CD4-positive, alpha-beta T cell treated with Interleukin-17A for 1 hour (primary cell): ENCODE data around the gene PIK3CG.
"Not testable (repeated sequence)": the region's sequence is repeated elsewhere in the genome, so short reads cannot be mapped to it uniquely, and the experiment has no call there.

Source experiments
- DNase-seq: peaks from one replicate; pipeline ENCODE4 v3.0.0-alpha.2; 2020

PIK3CG gene

DNA sequence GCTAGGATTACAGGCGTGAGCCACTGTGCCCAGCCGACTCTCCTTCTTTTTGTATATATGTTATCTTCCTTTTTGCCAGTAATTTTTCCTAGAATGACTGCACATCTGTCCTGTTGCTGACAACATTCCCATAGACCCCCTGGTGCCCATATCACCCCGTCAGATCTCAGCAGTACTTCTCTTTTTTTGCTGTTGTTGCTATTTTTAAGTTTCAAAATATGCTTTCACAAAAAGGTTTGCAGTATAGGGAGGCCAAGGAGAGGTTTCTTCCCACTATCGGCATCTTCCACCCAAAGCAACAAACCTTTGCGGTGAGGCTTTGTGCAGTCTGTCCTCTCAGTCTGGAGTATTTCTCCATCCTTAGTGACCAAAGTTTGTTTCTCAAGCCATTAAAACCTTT lies 23.1 kb downstream of the PIK3CG start:
- no peak for DNase-seq

DNA sequence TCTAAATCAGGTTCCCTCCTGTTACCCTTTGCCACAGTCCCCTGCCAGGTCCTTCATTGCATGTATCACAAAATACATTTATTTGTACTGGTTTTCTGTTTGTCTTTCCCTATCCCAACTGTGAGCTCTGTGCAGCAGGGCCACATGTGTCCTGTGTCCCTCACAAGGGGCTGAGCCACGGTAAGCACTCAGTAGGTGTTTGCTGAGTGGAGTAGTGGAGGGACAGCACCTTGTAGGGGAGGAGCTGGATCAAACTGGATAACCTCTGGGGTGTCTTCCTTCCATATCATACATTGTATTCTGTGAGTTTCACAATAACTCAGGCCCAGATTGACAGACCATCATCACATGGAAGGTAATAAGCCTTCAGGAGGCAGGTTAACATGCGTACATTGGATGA lies 25.9 kb downstream of the PIK3CG start:
- DNase-seq = no peak

DNA sequence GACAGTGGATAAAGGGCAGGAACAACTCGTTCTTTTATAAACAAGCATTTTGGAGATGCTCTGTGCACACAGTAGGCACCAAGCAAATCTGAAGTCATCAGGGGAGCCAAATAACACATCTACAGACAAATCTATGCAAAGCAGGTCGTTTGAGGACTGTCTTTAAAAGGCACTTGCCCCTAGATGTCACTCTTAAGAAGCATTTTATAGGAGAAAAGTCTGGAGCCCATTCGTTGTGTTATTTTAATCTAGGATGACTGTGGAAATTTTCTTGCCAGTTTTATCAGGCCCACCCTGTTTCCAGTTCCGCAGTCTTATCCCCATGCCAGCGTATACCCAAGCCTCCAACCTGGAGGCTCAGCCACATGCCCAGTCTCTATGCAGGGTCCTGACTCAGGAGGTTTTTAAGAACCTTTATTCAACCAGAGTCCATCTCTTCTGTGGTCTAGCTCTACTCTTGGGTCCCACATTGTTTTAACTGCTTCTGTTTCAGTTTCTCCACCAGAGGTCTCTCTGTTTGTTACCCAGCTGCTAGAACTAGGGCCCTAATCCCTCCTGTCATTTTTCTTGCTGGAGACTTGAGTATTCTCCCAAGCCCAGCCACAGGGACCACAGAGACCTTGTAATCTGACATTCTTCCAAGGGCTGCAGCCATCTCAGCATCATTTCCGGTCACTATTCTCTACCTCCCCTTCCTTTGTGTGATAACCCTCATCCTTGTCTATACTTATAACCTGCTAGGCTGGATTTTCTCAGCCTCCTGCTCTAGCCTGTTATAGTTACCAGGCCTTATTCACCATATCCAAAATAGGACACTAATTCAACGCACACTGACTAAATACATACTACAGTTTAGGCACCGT lies 26.7 kb downstream of the PIK3CG start:
- DNase-seq = no peak

DNA sequence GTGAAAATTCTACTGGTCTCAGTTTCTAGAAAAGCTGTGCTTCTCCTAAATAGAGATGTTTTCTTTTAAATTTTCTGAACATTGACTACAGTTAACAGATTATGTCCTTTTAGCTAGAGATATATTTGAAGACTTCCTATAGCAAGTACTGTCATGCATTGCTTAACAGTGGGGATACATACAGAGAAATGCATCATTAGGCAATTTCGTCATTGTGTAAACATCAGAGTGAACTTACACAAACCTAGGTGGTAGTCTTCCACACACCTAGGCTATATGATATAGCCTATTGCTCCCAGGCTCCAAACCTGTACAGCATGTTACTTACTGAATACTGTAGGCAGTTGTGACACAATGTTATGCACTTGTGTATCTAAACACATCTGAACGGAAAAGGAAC lies 28.5 kb downstream of the PIK3CG start:
- no peak for DNase-seq

DNA sequence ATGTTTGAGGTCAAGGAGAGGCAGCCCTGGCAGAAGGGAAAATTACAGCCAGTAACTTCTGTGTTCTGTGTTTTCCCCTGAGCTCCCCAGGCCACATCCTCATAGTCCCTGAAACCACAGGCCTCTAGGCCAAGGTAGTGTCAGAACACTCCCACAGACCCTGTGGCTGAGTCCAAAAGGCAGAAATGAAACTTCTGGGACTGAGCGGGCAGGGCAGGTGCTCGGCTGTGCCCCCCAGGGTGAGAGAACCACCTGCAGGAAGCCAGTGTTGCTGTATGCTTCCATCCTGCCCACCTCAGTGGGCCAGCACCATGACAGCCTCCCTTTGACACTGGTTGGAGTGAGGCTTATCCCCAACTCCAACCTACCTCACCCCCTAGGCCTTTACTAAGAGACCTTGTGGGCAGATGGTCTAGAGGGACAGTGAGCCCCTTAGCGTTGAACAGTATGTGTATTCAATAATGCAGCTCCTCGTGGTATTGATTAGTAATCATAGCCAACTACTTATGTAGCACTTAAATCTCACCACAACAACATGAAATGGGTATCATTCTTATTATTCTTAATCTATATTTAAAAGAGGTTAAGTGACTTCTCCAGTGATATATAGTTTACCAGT lies 30.3 kb downstream of the PIK3CG start:
- no peak for DNase-seq

DNA sequence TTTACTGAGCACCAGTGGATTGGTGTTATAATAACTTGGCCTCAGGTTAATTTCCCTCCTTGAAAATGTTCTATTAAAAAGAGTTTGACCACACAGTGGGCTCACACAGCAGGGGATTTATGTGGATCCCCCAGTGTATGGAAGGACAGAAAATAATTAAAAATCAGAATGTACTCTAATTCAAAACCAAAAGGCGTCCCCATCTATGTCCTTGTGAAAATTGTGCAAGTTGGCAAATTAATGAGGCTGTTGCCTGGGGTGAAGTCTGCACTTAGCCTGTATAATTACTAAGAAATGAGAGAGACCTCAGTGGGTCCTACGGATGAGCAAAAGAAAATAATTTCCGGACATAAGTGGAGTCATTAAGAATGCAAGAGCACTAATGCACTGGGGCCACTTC lies 31.1 kb downstream of the PIK3CG start:
- DNase-seq = no peak

DNA sequence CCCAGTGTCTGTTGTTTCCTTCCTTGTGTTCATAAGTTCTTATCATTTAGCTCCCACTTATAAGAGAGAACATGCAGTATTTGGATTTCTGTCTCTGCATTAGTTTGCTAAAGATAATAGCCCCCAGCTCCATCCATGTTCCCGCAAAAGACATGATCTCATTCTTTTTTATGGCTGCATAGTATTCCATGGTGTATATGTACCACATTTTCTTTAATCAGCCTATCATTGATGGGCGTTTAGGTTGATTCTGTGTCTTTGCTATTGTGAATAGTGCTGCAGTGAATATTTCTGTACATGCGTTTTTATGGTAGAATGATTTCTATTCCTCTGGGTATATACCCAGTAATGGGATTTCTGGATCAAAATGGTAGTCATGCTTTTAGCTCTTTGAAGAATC lies 32.5 kb downstream of the PIK3CG start:
- DNase-seq = not testable (repeated sequence)

DNA sequence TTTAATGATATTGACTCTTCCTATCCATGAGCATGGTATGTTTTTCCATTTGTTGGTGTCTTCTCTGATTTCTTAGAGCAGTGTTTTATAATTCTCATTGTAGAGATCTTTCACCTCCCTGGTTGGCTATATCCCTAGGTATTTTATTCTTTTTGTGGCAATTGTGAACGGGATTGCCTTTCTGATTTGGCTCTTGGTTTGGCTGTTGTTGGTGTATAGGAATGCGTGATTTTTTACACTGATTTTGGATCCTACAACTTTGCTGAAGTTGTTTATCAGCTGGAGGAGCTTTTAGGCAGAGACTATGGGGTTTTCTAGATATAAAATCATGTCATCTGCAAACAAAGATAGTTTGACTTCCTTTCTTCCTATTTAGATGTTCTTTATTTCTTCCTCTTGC lies 33.9 kb downstream of the PIK3CG start:
- not testable (repeated sequence) for DNase-seq

DNA sequence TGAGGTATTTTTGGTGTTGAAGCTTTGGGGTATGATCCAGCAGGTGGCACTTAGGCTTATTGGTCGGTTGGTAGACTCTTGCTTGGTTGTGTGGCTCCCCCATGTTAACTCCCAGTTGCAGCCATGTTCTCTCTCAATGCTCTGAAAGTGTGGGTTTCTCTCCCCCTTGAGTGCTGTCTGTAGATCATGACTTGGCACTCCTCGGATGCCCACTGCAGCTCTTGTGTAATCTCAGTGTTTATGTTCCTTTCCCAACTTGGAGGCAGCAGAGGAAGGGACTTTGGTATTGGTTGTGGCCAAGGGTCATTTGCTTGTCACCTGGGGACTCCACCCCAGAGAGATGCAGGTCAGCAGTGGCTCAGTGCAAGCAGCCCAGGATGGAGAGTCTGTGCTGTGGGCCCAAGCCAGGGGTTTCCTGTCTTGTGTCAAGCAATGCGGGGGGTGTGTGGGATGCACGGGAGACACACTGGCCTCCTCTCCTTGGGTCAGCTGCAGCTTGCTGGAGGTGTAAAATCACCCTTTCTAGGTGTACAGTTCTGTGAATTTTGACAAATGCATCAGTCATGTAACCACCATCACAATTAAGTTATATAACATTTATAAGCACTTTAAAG lies 36.9 kb downstream of the PIK3CG start:
- no peak for DNase-seq

DNA sequence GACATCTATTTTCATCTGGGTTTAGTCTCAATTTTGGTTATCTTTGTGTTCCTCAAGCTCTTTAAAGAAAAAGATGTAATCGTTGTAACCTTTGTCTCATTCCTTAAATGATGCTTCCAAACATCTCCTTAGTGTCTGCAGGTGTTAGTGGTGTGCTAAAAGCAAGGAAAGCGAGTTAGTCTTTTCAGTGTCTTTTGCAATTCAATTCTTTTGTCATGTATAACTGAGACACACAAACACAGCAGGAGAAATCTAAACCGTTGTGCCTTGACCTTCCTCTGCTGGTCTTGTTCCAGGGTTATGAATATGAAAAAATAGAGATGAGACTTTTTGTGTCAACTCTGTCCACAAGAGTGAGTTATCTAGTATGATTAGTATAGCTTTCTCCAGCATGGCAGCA lies 40.7 kb downstream of the PIK3CG start:
- no peak for DNase-seq

DNA sequence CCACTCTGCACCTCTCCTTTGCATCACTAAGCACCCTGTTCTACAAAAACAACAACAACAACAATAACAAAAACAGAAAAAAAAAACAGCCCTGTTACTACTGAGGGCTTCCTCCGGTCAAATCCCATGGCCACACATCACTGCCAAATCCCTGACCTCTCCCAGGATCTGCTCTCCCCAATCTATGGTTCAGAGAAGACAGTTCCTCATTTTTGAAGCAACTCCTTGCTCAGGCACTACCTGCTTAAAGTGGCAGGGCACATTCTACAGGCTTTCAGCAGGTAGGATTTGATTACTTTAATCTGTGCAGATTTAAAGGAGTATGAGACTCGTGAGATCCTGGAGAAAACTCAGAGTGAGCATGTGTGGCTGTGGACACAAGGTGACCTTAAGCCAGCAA lies 46.9 kb downstream of the PIK3CG start:
- no peak for DNase-seq

DNA sequence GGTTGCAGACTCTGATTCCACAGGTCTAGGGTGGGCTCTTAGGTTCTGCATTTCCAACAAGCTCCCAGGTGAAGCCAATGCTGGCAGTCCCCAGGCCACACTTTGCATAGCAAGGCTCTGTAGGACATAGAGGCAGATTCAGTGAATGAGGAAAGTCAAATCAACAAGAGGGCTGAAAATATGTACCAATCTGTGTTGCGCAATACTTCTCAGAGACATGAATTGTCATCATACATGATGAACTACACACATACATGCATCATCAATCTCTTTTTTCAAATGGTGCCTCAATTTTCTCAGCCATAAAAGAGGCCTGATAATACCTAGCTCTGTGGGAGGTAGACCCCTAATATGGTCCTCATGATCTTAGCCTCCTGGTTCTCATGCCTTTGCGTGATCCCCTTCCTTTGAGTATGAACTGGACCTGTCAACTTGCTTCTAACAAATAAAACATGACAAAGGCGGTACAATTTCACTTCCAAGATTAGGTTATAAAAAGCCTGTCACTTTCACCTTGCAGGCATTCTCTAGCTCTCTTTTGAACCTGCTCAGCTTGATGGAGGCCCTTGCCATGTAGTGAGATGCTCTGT lies 49.0 kb downstream of the PIK3CG start:
- no peak for DNase-seq

DNA sequence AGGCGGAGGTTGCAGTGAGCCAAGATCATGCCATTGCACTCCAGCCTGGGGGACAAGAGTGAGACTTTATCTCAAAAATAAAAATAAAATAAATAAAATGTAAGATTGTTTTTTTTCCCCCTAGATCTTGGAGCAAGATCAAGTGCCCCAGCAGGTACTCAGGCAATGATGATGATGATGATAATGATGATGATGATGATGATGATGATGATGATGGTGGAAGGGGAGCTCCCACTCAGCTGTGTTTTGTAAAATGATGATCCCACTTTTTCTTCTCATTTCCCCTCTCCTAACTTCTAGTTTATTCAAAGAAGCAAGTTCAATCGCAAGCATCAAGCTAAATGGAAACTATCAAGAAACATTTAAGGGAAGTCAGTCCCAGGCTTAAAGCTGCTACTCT lies 50.3 kb downstream of the PIK3CG start:
- DNase-seq = no peak

DNA sequence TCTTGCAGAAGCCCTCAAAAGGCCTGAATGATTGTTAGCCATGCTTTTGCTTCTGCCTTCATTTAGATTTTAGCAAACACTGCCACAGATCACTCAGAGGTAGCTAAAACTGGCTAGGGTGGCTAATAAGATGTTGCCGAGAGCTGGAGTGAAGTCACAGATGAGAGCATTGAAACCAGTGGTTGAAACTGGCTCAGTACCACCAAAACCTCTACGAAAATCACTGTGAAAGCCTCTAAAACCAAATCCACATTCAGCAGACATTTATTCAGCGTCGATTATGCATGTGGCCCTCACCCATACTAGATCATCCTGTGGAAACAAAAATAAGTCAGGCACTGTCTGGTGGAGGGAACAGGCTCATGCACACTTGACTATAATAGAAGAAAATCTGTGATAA lies 50.8 kb downstream of the PIK3CG start:
- no peak for DNase-seq

DNA sequence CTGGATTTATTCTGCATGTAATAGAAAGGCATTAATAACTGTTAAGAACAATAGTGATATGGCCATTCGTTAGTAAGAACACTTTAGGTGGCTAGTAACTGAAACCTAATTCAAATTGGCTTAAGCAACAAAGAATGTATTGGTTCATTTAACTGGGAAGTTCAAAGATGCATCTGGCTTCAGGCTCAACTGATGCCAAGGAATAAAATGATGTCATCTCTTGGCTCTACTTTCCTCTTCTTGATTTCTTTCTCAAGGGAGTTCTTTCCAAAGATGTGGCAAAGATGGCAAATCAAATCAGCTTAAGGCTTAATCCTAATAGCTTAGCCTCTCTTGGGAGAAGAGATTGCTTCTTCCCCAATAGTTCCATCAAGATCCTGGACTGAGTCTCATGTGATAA lies 51.6 kb downstream of the PIK3CG start:
- no peak for DNase-seq

DNA sequence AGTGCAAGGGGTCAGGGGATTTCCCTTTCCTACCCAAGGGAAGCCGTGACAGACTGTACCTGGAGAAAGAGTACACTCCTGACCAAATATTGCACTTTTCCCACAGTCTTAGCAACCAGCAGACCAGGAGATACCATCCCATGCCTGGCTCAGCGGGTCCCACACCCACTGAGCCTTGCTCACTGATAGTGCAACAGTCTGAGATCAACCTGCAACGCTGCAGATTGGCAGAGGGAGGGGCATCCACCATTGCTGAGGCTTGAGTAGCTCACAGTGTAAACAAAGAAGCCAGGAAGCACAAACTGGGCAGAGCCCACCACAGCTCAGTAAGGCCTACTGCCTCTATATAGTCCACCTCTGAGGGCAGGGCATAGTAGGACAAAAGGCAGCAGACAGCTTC lies 53.9 kb downstream of the PIK3CG start:
- no peak for DNase-seq

DNA sequence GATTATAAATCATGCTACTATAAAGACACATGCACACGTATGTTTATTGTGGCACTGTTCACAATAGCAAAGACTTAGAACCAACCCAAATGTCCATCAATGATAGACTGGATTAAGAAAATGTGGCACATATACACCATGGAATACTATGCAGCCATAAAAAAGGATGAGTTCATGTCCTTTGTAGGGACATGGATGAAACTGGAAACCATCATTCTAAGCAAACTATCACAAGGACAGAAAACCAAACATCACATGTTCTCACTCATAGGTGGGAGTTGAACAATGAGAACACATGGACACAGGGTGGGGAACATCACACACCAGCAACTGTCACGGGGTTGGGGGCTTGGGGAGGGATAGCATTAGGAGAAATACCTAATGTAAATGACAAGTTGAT lies 59.4 kb downstream of the PIK3CG start:
- not testable (repeated sequence) for DNase-seq

DNA sequence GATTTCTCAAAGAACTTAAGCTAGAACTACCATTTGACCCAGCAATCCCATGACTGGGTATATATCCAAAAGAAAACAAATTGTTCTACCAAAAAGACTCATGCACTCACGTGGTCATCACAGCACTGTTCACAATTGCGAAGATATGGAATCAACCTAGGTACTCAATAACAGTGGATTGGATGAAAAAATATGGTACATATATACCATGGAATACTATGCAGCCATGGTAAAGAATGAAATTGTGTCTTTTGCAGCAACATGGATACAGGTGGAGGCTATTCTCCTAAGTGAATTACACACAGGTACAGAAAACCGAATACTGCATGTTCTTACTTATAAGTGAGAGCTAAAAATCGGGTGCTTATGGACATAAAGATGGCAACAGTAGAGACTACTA lies 61.8 kb downstream of the PIK3CG start:
- no peak for DNase-seq

DNA sequence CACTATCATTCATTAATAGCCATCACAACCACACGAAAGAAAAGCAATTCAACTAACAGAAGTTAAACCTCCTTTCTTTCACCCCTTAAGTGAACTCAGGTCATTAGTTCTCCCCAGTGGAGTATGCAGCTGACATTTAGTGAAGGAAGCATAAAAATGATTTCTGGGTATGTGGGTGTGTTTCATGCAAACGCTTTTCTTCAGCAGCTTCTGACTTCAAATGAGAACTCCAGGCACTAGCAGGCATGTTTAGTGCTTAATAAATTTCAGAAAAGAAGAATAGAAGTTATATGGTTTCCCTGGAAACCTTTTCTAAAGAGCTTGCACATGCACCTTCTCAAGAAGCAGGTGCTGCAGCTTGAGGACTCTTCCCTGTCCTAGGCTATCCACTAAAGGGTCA lies 62.5 kb downstream of the PIK3CG start:
- DNase-seq = no peak

DNA sequence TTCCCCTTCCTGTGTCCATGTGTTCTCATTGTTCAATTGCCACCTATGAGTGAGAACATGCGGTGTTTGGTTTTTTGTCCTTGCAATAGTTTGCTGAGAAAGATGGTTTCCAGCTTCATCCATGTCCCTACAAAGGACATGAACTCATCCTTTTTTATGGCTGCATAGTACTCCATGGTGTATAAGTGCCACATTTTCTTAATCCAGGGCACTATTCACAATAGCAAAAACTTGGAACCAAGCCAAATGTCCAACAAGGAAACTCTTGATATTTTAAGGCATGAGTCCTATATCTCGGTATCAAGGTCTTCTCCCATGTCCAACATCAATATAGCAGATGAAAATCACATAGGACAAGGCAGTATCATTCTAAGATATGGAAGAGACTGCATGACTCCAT lies 64.5 kb downstream of the PIK3CG start:
- not testable (repeated sequence) for DNase-seq

DNA sequence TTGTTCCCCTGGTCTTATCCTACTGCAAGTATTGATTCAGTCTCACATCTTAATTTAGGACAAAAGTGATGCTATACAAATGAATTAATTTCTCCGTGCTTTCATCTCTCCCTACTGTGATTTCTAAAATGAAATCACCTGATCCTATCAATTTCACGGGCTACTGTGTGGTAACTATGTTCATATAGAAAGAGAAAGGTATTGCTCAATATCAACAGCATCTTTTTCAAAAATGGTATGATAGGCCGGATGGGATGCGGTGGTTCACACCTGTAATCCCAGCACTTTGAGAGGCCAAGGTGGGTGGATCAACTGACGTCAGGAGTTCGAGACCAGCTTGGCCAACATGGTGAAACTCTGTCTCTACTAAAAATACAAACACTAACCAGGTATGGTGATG lies 71.2 kb downstream of the PIK3CG start:
- DNase-seq = no peak

DNA sequence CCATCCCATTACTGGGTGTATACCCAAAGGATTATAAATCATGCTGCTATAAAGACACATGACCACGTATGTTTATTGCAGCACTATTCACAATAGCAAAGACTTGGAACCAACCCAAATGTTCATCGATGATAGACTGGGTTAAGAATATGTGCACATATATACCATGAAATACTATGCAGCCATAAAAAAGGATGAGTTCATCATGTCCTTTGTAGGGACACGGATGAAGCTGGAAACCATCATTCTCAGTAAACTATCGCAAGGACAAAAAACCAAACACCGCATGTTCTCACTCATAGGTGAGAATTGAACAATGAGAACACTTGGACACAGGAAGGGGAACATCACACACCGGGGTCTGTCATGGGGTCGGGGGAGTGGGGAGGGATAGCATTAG lies 73.0 kb downstream of the PIK3CG start:
- DNase-seq = not testable (repeated sequence)

DNA sequence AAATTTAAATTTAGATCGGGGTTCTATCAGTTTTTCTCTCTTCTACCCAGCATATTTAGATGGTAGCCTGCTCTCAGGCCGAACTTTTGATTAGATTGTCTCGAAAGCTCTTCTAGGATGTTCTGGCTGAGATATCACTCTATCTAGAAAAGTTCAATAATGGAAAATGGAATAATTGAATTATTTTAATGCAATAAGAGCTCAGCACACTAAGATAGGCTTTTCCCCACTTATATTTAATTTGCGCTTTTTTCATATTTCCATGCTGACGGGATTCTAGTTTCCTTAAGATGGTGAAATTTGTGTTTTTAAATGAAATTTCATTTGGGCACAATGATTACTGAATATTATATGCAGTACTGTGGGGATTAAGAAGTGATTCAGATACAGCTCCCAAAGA lies 73.7 kb downstream of the PIK3CG start:
- DNase-seq = no peak
